NB4 (cell line): ENCODE results near the gene RNF220.

ENCODE experiments used
- DNase-seq: peaks from one replicate; pipeline ENCODE4 v3.0.0; 2010; ENCODE audit warnings: low read depth
- H3K4me3 ChIP-seq: one replicate; pipeline ENCODE4 v1.5.1; 2011; ENCODE audit warnings: mild to moderate bottlenecking, low read depth, low read length, moderate library complexity
- MYC ChIP-seq: IDR thresholded peaks from 2 replicates; pipeline ENCODE4 v1.6.1; 2011; ENCODE audit warnings: low read depth, low read length
- POLR2A ChIP-seq: IDR thresholded peaks from 2 replicates; pipeline ENCODE4 v1.6.1; 2011; ENCODE audit warnings: mild to moderate bottlenecking; ENCODE audit not compliant: insufficient read length; ENCODE audit errors: extremely low read depth
- TF ChIP-seq, protein P1 (sequence below): IDR thresholded peaks from one replicate; pipeline ENCODE4 v1.5.1; 2012; ENCODE audit warnings: low read depth, low read length
- TF ChIP-seq, protein P2 (sequence below): IDR thresholded peaks from 2 replicates; pipeline ENCODE4 v1.6.1; 2011; ENCODE audit warnings: low read depth, low read length

Gene RNF220

DNA sequence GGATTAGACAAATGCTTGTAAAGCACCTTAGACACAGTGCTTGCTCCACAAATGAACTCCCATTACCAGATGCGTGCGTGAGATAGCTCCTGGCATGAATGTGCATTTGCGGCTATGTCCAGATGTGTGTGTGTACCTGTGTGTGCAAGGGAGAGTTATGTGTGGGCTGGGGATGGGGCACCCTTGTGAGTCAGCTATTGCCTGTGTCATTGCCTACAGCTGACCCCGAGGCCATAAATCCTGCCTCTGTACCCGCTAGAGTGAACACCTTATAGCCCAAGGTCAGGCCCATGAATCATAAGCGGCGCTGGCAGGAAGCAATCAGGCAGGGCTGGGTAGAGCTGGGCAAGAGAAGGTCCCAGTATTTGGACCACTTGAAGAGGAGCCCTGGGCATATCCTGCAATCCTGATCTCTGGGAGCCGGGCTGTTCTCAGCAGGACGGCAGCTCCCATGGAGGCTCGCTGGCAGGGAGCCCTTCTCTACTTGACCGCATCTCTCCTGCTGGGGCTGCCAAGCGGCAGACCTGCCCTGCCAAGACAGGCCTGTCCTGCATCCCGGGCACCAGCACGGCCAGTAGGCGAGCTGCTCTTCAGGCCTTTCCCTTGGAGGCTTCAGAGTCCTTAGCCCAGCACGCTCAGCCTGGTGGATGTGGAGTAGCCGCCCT lies 182.9 kb downstream of the RNF220 start:
- TF ChIP-seq POLR2A (no peak), MYC (no peak)
- TF ChIP-seq, protein P1, sequence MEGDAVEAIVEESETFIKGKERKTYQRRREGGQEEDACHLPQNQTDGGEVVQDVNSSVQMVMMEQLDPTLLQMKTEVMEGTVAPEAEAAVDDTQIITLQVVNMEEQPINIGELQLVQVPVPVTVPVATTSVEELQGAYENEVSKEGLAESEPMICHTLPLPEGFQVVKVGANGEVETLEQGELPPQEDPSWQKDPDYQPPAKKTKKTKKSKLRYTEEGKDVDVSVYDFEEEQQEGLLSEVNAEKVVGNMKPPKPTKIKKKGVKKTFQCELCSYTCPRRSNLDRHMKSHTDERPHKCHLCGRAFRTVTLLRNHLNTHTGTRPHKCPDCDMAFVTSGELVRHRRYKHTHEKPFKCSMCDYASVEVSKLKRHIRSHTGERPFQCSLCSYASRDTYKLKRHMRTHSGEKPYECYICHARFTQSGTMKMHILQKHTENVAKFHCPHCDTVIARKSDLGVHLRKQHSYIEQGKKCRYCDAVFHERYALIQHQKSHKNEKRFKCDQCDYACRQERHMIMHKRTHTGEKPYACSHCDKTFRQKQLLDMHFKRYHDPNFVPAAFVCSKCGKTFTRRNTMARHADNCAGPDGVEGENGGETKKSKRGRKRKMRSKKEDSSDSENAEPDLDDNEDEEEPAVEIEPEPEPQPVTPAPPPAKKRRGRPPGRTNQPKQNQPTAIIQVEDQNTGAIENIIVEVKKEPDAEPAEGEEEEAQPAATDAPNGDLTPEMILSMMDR, result no peak
- TF ChIP-seq, protein P2, sequence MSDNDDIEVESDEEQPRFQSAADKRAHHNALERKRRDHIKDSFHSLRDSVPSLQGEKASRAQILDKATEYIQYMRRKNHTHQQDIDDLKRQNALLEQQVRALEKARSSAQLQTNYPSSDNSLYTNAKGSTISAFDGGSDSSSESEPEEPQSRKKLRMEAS, result no peak
- DNase-seq, result no peak
- H3K4me3 ChIP-seq, result no peak overlapping the region

DNA sequence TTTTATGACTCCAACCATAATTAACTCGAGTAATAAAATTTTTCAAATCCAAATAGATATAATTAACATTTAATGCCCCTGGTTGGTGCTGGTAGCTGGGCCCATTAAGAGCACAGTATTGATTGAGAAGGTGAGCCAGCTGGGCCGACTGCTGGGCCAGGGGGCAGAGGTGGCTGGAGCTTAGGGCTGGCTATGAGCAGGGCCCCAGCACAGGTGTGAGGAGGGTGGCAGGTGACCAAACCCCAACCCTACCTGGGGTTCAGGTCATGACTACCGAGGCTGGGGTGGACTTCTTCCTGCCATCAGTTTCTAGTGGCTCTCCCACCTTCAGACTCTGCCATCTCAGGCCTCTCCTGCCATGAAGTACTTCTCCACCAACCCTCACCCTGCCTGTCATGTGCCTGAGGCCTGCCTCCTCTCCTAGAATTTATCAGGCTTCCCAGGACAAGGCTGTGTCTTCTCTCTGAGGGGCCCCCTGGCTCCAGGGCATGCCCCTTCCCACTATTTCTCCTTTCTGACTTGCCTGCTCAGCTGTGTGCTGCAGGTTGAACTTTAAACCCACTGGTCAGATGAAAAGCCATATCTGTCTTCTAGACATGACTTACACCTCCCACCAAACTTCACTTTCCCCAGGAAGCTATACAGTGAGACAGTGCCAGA lies 183.6 kb downstream of the RNF220 start:
- no peak overlapping the region for H3K4me3 ChIP-seq
- no peak for DNase-seq
- TF ChIP-seq, protein P1, result no peak
- TF ChIP-seq, protein P2, result no peak
- TF ChIP-seq MYC (no peak), POLR2A (no peak)

DNA sequence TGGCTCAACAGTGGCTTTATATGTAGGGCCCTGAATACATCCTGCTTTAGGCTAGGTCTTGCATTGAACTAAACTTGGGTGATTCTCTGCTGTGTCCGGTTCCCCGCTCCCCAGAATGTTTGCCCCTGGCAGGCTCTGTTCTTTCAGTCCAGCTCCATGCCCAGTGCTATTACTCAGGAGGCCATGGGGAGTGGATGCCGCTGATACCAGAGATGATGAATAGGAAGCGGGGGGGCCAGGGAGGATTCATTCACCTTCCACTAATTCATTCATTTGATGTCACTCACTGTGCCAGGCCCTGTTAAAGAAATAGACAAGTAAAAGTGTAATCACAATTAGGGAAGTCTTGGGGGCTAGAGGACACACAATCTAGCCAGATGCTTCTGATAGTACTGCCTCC lies 185.4 kb downstream of the RNF220 start:
- H3K4me3 ChIP-seq, result no peak overlapping the region
- TF ChIP-seq, protein P2, result no peak
- TF ChIP-seq MYC (no peak), POLR2A (no peak)
- TF ChIP-seq, protein P1, result no peak
- DNase-seq, result no peak

DNA sequence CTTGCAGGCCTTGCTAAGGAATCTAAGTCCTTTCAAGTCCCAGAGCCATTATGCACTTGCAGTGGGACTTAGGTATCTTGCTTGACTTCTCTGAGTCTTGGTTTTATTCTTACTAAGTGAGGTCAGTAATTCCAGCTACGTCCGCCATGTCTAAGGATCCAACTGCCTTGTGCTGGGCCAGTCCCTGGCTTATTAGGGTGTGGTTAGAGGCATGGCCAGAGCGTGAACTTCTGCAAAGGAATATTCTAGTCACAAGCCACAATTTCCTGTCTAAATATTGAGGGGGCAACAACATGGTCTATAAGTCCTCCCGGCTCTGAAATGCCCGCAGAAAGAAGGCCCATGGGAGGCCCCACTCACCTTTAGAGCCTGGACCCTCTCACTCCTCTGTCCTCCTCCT lies 186.3 kb downstream of the RNF220 start:
- no peak overlapping the region for H3K4me3 ChIP-seq
- TF ChIP-seq POLR2A, result no peak
- TF ChIP-seq MYC, result no peak
- TF ChIP-seq, protein P1, result no peak
- TF ChIP-seq, protein P2, result no peak
- no peak for DNase-seq

DNA sequence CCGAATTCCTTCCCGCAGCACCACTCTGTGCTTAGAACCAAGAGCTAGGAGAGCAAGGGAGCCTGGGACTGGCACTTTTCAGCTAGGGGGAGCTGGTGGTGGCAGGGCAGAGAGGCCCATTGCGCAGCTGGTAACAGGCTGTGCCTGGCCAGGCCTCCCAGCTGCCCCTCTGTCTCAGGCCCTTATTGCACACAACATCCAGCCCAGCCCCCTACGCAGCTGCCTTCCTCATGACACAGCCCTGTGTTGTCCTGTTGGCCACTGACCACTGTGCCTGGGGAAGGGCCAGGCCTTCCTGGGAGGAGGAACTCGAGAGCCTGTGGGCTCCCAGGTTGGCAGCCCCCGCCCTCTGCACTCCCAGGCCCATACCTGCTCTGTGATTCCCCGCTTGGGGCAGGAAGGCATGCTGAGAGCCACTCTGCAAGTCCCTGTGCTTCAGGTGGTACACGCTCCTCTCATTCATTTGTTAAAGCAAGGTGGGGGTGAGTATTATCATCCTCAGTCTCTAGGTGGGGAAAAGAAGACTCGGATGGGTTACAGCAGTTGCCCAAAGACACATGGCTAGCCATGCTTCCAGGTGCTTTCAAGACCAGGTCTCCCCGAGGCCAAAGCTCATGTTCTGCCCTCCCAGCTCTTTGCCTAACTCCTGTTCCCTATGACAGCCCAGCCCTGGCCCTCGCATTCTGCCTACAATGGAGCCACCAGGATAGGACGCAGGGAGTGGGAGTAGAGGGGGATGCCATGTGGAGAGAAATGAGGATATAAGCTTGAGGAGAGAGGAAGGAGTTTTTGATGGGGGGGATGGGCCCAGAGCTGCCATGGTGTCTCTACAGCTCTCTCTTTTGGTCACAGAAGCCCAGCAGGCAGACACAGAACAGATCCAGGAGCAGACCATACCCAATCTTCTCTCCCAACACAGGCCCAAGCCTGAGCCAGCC lies 187.4 kb downstream of the RNF220 start:
- H3K4me3 ChIP-seq, result no peak overlapping the region
- TF ChIP-seq, protein P2, result no peak
- TF ChIP-seq, protein P1, result no peak
- DNase-seq, result no peak
